SU-DHL-6 (cell line): ENCODE measurements around the gene SLC25A4.
A peak's percentile ranks its signal among the peaks of the same experiment; 100 is the strongest.

ENCODE experiments used
- H2AFZ ChIP-seq: fragments of 200-600 bp; sonication (generic); 2 replicates; pipeline ENCODE4 v1.6.1; 2014; ENCODE audit warnings: low read depth, mild to moderate bottlenecking, moderate library complexity, mixed read lengths, antibody characterized with exemption, low read length; ENCODE audit not compliant: severe bottlenecking
- H3F3A ChIP-seq: fragments of 200-600 bp; shearing (Covaris generic); 2 replicates; pipeline ENCODE4 v1.6.0; 2016; ENCODE audit warnings: antibody characterized with exemption, mild to moderate bottlenecking; ENCODE audit not compliant: insufficient read depth
- H3K27ac ChIP-seq: fragments of 200-600 bp; sonication (generic); 2 replicates; pipeline ENCODE4 v1.5.1; 2016; ENCODE audit warnings: low read depth, mild to moderate bottlenecking, low read length, moderate library complexity, mixed read lengths
- H3K27me3 ChIP-seq: fragments of 200-600 bp; sonication (generic), shearing (Covaris generic); 2 replicates; pipeline ENCODE4 v1.6.0; 2014; ENCODE audit warnings: mild to moderate bottlenecking, low read length
- H3K36me3 ChIP-seq: fragments of 200-600 bp; sonication (generic); 2 replicates; pipeline ENCODE4 v1.6.1; 2014; ENCODE audit warnings: mild to moderate bottlenecking, low read length, mixed read lengths
- H3K4me2 ChIP-seq: fragments of 300-600, 200-600 bp; shearing (Covaris generic), sonication (generic); 2 replicates; pipeline ENCODE4 v1.6.0; 2014; ENCODE audit warnings: low read length, low read depth, mild to moderate bottlenecking; ENCODE audit not compliant: poor library complexity, severe bottlenecking
- H3K4me3 ChIP-seq: fragments of 200-600 bp; sonication (generic); 2 replicates; pipeline ENCODE4 v1.5.1; 2014; ENCODE audit warnings: antibody characterized with exemption, low read length, mild to moderate bottlenecking, mixed read lengths; ENCODE audit not compliant: insufficient read depth, poor library complexity, severe bottlenecking
- H3K79me2 ChIP-seq: fragments of 200-600 bp; sonication (generic); 2 replicates; pipeline ENCODE4 v1.6.1; 2014; ENCODE audit warnings: mild to moderate bottlenecking, low read length, moderate library complexity; ENCODE audit not compliant: insufficient read depth
- H3K9ac ChIP-seq: fragments of 200-600 bp; sonication (generic); 2 replicates; pipeline ENCODE4 v1.7.0; 2014; ENCODE audit warnings: mild to moderate bottlenecking, low read length
- H3K9me2 ChIP-seq: fragments of 200-600 bp; sonication (generic); replicated peaks from 2 replicates; pipeline ENCODE4 v1.6.1; 2014; ENCODE audit warnings: low read length; ENCODE audit not compliant: insufficient read depth
- H3K9me3 ChIP-seq: fragments of 200-600 bp; sonication (generic); 2 replicates; pipeline ENCODE4 v1.6.1; 2014; ENCODE audit warnings: low read length, mixed read lengths; ENCODE audit not compliant: insufficient read depth
- H4K20me1 ChIP-seq: fragments of 200-600 bp; sonication (generic); 2 replicates; pipeline ENCODE4 v1.6.1; 2014; ENCODE audit warnings: low read depth, mild to moderate bottlenecking, antibody characterized with exemption, low read length, moderate library complexity, mixed read lengths
- CTCF ChIP-seq: fragments of 200-600 bp; sonication (generic); IDR thresholded peaks from one replicate; pipeline ENCODE4 v1.5.1; 2017; ENCODE audit warnings: antibody characterized with exemption, mild to moderate bottlenecking, low read length, moderate library complexity; ENCODE audit not compliant: insufficient read depth, poor library complexity, severe bottlenecking
- EZH2phosphoT487 ChIP-seq: fragments of 200-600 bp; sonication (generic), shearing (Covaris generic); conservative IDR thresholded peaks from 2 replicates; pipeline ENCODE4 v1.6.1; 2018; ENCODE audit warnings: mild to moderate bottlenecking, antibody characterized with exemption, low read length, moderate library complexity, mixed read lengths

Gene SLC25A4

DNA sequence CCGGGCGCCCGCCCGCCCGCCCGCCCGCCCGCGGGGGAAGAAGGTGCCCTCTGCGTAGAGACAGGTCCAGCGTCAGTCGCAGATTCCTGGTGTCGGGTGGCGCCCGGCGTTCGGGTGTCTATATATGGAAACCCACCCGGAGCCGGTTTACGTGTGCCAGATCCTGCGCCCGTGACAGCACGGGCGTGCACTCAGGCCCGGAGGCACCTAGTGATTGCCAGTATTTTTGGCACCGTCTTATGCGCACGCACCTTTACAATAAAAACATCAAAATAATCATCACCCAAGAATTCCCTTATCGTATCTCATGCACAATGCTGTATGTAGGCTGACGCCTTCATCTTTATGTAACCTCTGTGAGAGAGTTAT, 519 bp downstream of the SLC25A4 start:
- H3F3A ChIP-seq, result 0 out of 2 replicates have a peak, but pooled peaks cover 5% of the 10 kb centered on the region
- H3K4me2 ChIP-seq, result peak overlapping the region; percentile 87
- TF ChIP-seq EZH2phosphoT487, result no peak
- no peak for TF ChIP-seq CTCF
- peak overlapping the region; percentile 72 for H3K4me3 ChIP-seq
- no peaks in the 10 kb centered on the region for H3K27me3 ChIP-seq
- H2AFZ ChIP-seq, result peak overlapping the region; percentile 4
- peak overlapping the region; percentile 59 for H3K9ac ChIP-seq
- H3K36me3 ChIP-seq, result 0 out of 2 replicates have a peak, but pooled peaks cover 9% of the 10 kb centered on the region
- H3K27ac ChIP-seq, result no peak overlapping the region
- peaks cover 16% of the 10 kb centered on the region; the same call in 1 of the 2 replicates for H3K79me2 ChIP-seq
- H3K9me3 ChIP-seq, result no peaks in the 10 kb centered on the region
- no peaks in the 10 kb centered on the region for H4K20me1 ChIP-seq
- no peaks in the 10 kb centered on the region for H3K9me2 ChIP-seq

- no peak overlapping the region for H3K27ac ChIP-seq
- no peaks in the 10 kb centered on the region for H4K20me1 ChIP-seq
- no peaks in the 10 kb centered on the region for H3K9me2 ChIP-seq
- peak overlapping the region; percentile 87 for H3K4me2 ChIP-seq
- 0 out of 2 replicates have a peak, but pooled peaks cover 5% of the 10 kb centered on the region for H3F3A ChIP-seq
- H3K79me2 ChIP-seq, result peaks cover 16% of the 10 kb centered on the region; the same call in 1 of the 2 replicates
- TF ChIP-seq CTCF, result no peak
- TF ChIP-seq EZH2phosphoT487, result no peak
- no peaks in the 10 kb centered on the region for H3K27me3 ChIP-seq
- no peak overlapping the region for H3K4me3 ChIP-seq
- H2AFZ ChIP-seq, result no peak overlapping the region
- 0 out of 2 replicates have a peak, but pooled peaks cover 9% of the 10 kb centered on the region for H3K36me3 ChIP-seq
- H3K9ac ChIP-seq, result no peak overlapping the region
- no peaks in the 10 kb centered on the region for H3K9me3 ChIP-seq
Observed at GRCh38 chr4:185144601-185145240, 1.7 kb downstream of the SLC25A4 start.

DNA sequence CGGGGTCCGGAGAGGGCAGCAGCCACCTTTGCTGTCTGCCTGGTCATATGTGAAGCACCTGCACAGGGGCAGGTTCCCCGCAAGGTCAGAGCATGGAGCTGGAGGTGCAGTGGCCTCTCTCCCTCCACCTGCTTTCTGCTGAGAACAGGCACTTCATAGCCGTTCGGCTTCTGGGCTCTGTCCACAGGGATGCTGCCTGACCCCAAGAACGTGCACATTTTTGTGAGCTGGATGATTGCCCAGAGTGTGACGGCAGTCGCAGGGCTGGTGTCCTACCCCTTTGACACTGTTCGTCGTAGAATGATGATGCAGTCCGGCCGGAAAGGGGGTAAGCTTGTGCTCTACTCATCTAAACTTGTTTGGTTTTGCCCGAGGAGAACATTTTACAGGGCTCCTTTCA, 2.5 kb downstream of the SLC25A4 start:
- no peaks in the 10 kb centered on the region for H4K20me1 ChIP-seq
- H3F3A ChIP-seq, result 0 out of 2 replicates have a peak, but pooled peaks cover 5% of the 10 kb centered on the region
- TF ChIP-seq CTCF, result no peak
- no peak for TF ChIP-seq EZH2phosphoT487
- peaks cover 8% of the 10 kb centered on the region; the same call in 1 of the 2 replicates for H3K36me3 ChIP-seq
- no peak overlapping the region for H3K4me2 ChIP-seq
- H3K79me2 ChIP-seq, result peaks cover 16% of the 10 kb centered on the region; the same call in 1 of the 2 replicates
- H3K27ac ChIP-seq, result no peak overlapping the region
- no peaks in the 10 kb centered on the region for H3K27me3 ChIP-seq
- no peak overlapping the region for H2AFZ ChIP-seq
- H3K9me2 ChIP-seq, result no peaks in the 10 kb centered on the region
- H3K4me3 ChIP-seq, result no peak overlapping the region
- H3K9ac ChIP-seq, result no peak overlapping the region
- no peaks in the 10 kb centered on the region for H3K9me3 ChIP-seq
